ENCODE results near the gene SSTR4. TPM values are rescaled to one million over a fixed set of nuclear protein-coding genes. Genes with fewer than 3 reads are reported as not detected.
A peak's percentile ranks its signal among the peaks of the same experiment; 100 is the strongest.

The SSTR4 gene
- polyA plus RNA-seq, 2 of the 4 experiments (the other 2 are of a cell fraction), result 0.08 TPM; not detected in 1

- ATAC-seq (peak; percentile 3 to 34), DNase-seq (ENCODE audit: low read depth in 1 of 2, low spot score in 1 of 2) (peak in 1 of 2 experiments; percentile 77), FAIRE-seq (no peak)
- Histone ChIP-seq H3K4me1 (peaks cover 29% of the 10 kb centered on the region), H3K4me2 (peak overlapping the region; percentile 79), H3K9me3 (no peaks in the 10 kb centered on the region), H3K27ac (peak overlapping the region; percentile 93 to 95), H3K4me3 (peak overlapping the region; percentile 72)
- TF ChIP-seq TP53 (CRISPR knock-in tag; IDR thresholded peaks at IDR 0.05), result no peak
- no peak for TF ChIP-seq ESRRA (IDR thresholded peaks at IDR 0.05; ENCODE audit: borderline replicate concordance, low read length)
- TF ChIP-seq RAD21 (conservative IDR thresholded peaks at IDR 0.05 in 1 of 2, IDR thresholded peaks at IDR 0.05 in 1 of 2), result peak; percentile 73 to 74
- no peak for TF ChIP-seq PBX3 (IDR thresholded peaks at IDR 0.05)
- no peak for TF ChIP-seq ZNF302 (CRISPR knock-in tag; IDR thresholded peaks at IDR 0.05)
- TF ChIP-seq EHF (CRISPR knock-in tag; IDR thresholded peaks at IDR 0.05), result no peak
- TF ChIP-seq CTCF (IDR thresholded peaks at IDR 0.05), result peak; percentile 76
- peak; percentile 87 for TF ChIP-seq SMC3 (IDR thresholded peaks at IDR 0.05)
- no peak for TF ChIP-seq SREBF2 (IDR thresholded peaks at IDR 0.05)
- TF ChIP-seq RNF2 (IDR thresholded peaks at IDR 0.05; ENCODE audit: borderline replicate concordance, low read depth), result no peak
- TF ChIP-seq NPAS2 (CRISPR knock-in tag; IDR thresholded peaks at IDR 0.05; ENCODE audit: borderline replicate concordance), result no peak
- TF ChIP-seq CBX8 (IDR thresholded peaks at IDR 0.05), result no peak
- no peak for TF ChIP-seq EHMT2 (IDR thresholded peaks at IDR 0.05; ENCODE audit: low read depth)
- TF ChIP-seq USF2 (IDR thresholded peaks at IDR 0.05), result no peak
- no peak for TF ChIP-seq RCOR1 (IDR thresholded peaks at IDR 0.05; ENCODE audit: low read depth, low read length)
- TF ChIP-seq MAFK (IDR thresholded peaks at IDR 0.05; ENCODE audit: partially characterized antibody), result no peak
- no peak for TF ChIP-seq MAZ (IDR thresholded peaks at IDR 0.05; ENCODE audit: borderline replicate concordance, low read depth, low read length)
- no peak for TF ChIP-seq RARB (CRISPR knock-in tag; IDR thresholded peaks at IDR 0.05)
- no peak for TF ChIP-seq GATA3 (IDR thresholded peaks at IDR 0.05; ENCODE audit: borderline replicate concordance)
- no peak for TF ChIP-seq REST (IDR thresholded peaks at IDR 0.05)
- TF ChIP-seq RFX5 (IDR thresholded peaks at IDR 0.05), result no peak
- no peak for TF ChIP-seq FOSL2 (IDR thresholded peaks at IDR 0.05)
- no peak for TF ChIP-seq FOSL2 (CRISPR knock-in tag; IDR thresholded peaks at IDR 0.05)
- no peak for TF ChIP-seq HMGXB4 (CRISPR knock-in tag; IDR thresholded peaks at IDR 0.05; ENCODE audit: borderline replicate concordance)
- TF ChIP-seq FOXS1 (CRISPR knock-in tag; IDR thresholded peaks at IDR 0.05), result no peak
- WGBS (ENCODE audit: missing lambda C conversion rate), result 63% methylated on average over 42 of the region's 46 CpGs
- ChIA-PET POLR2A (interaction anchor here (0.5 to 4.6 kb wide), 17 partner anchors 8 to 661 kb away, joined by 3 to 48 read pairs (median 4); partner anchors contain the start of gene NXT1), CTCF (interaction anchor here (0.6 to 11.1 kb wide), 70 partner anchors 12 to 443 kb away, joined by 3 to 190 read pairs (median 4); partner anchors contain the start of gene NXT1)
Measured at GRCh38 chr20:23050847-23051627, 15.9 kb downstream of the SSTR4 start.
